SK-N-SH (cell line): ENCODE results near the gene SV2C. TPM values are rescaled to one million over a fixed set of nuclear protein-coding genes. Genes with fewer than 3 reads are reported as not detected.

ENCODE experiments used
- CTCF ChIA-PET: fragments of 300-600, 350-600 bp; formaldehyde crosslinking; extraction: SDS; loops from one replicate; lab custom pipeline; 2021; lab: Yijun Ruan, JAX
- POLR2A ChIA-PET: fragments of 350-600 bp; sonication (Branson Sonifier 250); formaldehyde crosslinking; extraction: SDS; loops from one replicate; lab custom pipeline; 2020; ENCODE audit warnings: antibody characterized with exemption, inconsistent platforms; lab: Yijun Ruan, JAX
- DNase-seq: peaks from one replicate; pipeline ENCODE4 v3.0.0; 2012
- H2AFZ ChIP-seq: fragments of 200-600 bp; sonication (generic); 2 replicates; pipeline ENCODE4 v1.8.1; 2016; ENCODE audit warnings: antibody characterized with exemption, mild to moderate bottlenecking, low read depth
- H3F3A ChIP-seq: fragments of 200-600 bp; sonication (generic); replicated peaks from 2 replicates; pipeline ENCODE3; 2016; ENCODE audit warnings: antibody characterized with exemption, mild to moderate bottlenecking; ENCODE audit not compliant: insufficient read depth
- H3K27ac ChIP-seq, 2 experiments: fragments of 200-500 bp in 1 of 2; fragments of 200-600 bp in 1 of 2; sonication (Bioruptor generic) in 1 of 2; sonication (generic), shearing (Covaris generic) in 1 of 2; 2 replicates each; pipeline versions ENCODE4 v1.5.1 to v1.6.1; 2014 to 2016; ENCODE audit warnings: low read depth in 2 of 2, inconsistent platforms in 1 of 2, low read length in 1 of 2, mild to moderate bottlenecking in 1 of 2, mixed read lengths in 1 of 2
- H3K27me3 ChIP-seq: fragments of 200-600 bp; sonication (generic), shearing (Covaris generic); 2 replicates; pipeline ENCODE4 v1.6.1; 2016; ENCODE audit warnings: mixed run types; ENCODE audit not compliant: insufficient read depth
- H3K36me3 ChIP-seq, 2 experiments: fragments of 200-500 bp in 1 of 2; fragments of 200-600 bp in 1 of 2; sonication (Bioruptor generic) in 1 of 2; sonication (generic) in 1 of 2; replicated peaks in 1 of 2; 2 replicates each; pipeline versions ENCODE3 to v1.5.1; 2014 to 2016; ENCODE audit warnings: low read length in 1 of 2, mild to moderate bottlenecking in 1 of 2; ENCODE audit not compliant: insufficient read depth in 2 of 2, control insufficient read depth in 1 of 2
- H3K4me1 ChIP-seq, 2 experiments: fragments of 200-500 bp in 1 of 2; fragments of 200-600 bp in 1 of 2; sonication (Bioruptor generic) in 1 of 2; sonication (generic), shearing (Covaris generic) in 1 of 2; 2 replicates each; pipeline versions ENCODE4 v1.5.1 to v1.6.1; 2014 to 2016; ENCODE audit warnings: low read depth in 1 of 2, low read length in 1 of 2, mixed run types in 1 of 2; ENCODE audit not compliant: insufficient read depth in 2 of 2, control insufficient read depth in 1 of 2
- H3K4me2 ChIP-seq: fragments of 200-600 bp; sonication (generic), shearing (Covaris generic); 2 replicates; pipeline ENCODE4 v1.6.1; 2017; ENCODE audit warnings: mixed run types
- H3K4me3 ChIP-seq, 2 experiments: fragments of 200-500 bp in 1 of 2; fragments of 200-600 bp in 1 of 2; sonication (Bioruptor generic) in 1 of 2; sonication (generic), shearing (Covaris generic) in 1 of 2; 2 replicates each; pipeline versions ENCODE4 v1.5.1 to v1.8.1; 2014 to 2016; ENCODE audit warnings: low read depth in 2 of 2, inconsistent platforms in 1 of 2, low read length in 1 of 2, mild to moderate bottlenecking in 1 of 2, mixed read lengths in 1 of 2, moderate library complexity in 1 of 2
- H3K79me2 ChIP-seq: fragments of 200-600 bp; sonication (generic); 2 replicates; pipeline ENCODE4 v1.8.1; 2017; ENCODE audit warnings: mild to moderate bottlenecking; ENCODE audit not compliant: insufficient read depth
- H3K9ac ChIP-seq: fragments of 200-600 bp; sonication (generic); 2 replicates; pipeline ENCODE4 v1.6.1; 2017; ENCODE audit warnings: mixed run types
- H3K9me2 ChIP-seq: fragments of 200-600 bp; sonication (generic); 2 replicates; pipeline ENCODE4 v1.6.1; 2017; ENCODE audit warnings: mixed run types
- H3K9me3 ChIP-seq: fragments of 200-600 bp; sonication (generic); 2 replicates; pipeline ENCODE4 v1.6.1; 2017; ENCODE audit warnings: mixed run types, mild to moderate bottlenecking, moderate library complexity
- H4K20me1 ChIP-seq: fragments of 200-600 bp; sonication (generic); 2 replicates; pipeline ENCODE4 v1.6.1; 2017; ENCODE audit warnings: mild to moderate bottlenecking, mixed run types; ENCODE audit not compliant: insufficient read depth
- ELF1 ChIP-seq: IDR thresholded peaks from 2 replicates; pipeline ENCODE4 v1.4.0; 2012
- FOSL2 ChIP-seq: IDR thresholded peaks from 2 replicates; pipeline ENCODE4 v1.4.0; 2012; ENCODE audit warnings: low read depth, mild to moderate bottlenecking, moderate library complexity, borderline replicate concordance
- FOXJ3 ChIP-seq: sonication (generic); formaldehyde crosslinking; IDR thresholded peaks from 2 replicates; pipeline ENCODE4 v1.5.1; 2020; ENCODE audit warnings: mild to moderate bottlenecking, missing genetic modification reagents
- FOXM1 ChIP-seq: IDR thresholded peaks from 2 replicates; pipeline ENCODE4 v1.4.0; 2012; ENCODE audit warnings: low read depth, mild to moderate bottlenecking
- GATA2 ChIP-seq: sonication (generic); formaldehyde crosslinking; IDR thresholded peaks from 2 replicates; pipeline ENCODE4 v1.5.0; 2020; ENCODE audit warnings: mild to moderate bottlenecking, missing genetic modification reagents
- RAD21 ChIP-seq: IDR thresholded peaks from 2 replicates; pipeline ENCODE4 v1.6.1; 2012; ENCODE audit warnings: mild to moderate bottlenecking, low read length
- TEAD4 ChIP-seq: IDR thresholded peaks from 2 replicates; pipeline ENCODE4 v1.4.0; 2012; ENCODE audit warnings: mild to moderate bottlenecking, borderline replicate concordance; ENCODE audit not compliant: insufficient read depth
- WGBS: methylation state at CpG from one replicate; pipeline ENCODE4 v1.1.6; 2017; ENCODE audit warnings: low lambda C conversion rate; 5-methylcytosine and 5-hydroxymethylcytosine counted together
- polyA plus RNA-seq, 3 experiments: library from polyadenylated mRNA; depleted of rRNA; stranded (reverse); fragments of >200 nt; gene quantifications; 2 replicates each; pipeline ENCODE4 v1.2.3, GENCODE V29; 2012
- TF ChIP-seq, protein P1 (sequence below): fragments of 150-350 bp; IDR thresholded peaks from 2 replicates; pipeline ENCODE4 v1.6.1; 2016; ENCODE audit warnings: mild to moderate bottlenecking, low read depth, low read length
- TF ChIP-seq, protein P2 (sequence below): IDR thresholded peaks from 2 replicates; pipeline ENCODE4 v1.6.1; 2012; ENCODE audit warnings: mild to moderate bottlenecking, low read depth, low read length, moderate library complexity
- TF ChIP-seq, protein P3 (sequence below): fragments of 200-600 bp; sonication (generic); IDR thresholded peaks from 2 replicates; pipeline ENCODE4 v1.6.1; 2017; ENCODE audit warnings: antibody characterized with exemption, mild to moderate bottlenecking, moderate library complexity
- TF ChIP-seq, protein P4 (sequence below): IDR thresholded peaks from 2 replicates; pipeline ENCODE4 v1.4.0; 2012; ENCODE audit warnings: low read depth, borderline replicate concordance

Gene SV2C
- polyA plus RNA-seq, 1 of the 3 experiments (the other 2 are of a cell fraction) = 0.05 TPM

DNA sequence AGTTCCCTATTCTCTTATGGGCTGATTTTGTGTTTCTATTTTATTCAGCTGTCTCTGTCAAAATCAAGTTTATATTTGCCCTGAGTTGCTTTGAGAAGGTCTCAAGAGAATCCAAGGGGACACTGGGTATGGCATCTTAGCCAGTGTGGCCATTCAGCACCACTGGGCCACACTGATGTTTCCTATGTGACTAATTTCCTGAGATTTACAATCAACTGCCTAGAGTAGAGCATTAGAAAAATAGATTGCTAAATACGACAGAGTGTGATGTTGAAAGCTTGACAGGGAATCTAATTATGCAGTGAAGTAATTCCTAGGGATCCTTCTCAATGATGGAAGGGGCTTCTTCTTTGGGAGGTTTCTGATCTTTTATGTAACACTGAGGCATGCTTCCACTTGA lies 141.7 kb downstream of the SV2C start:
- WGBS = 35% methylated on average over 1 of the region's 1 CpG
- Histone ChIP-seq H2AFZ (no peak overlapping the region), H3K9ac (no peak overlapping the region), H3K4me1 (peaks cover 0 to 13% of the 10 kb centered on the region in 2 experiments; a peak in 1 of 4 replicates), H3K4me3 (no peak overlapping the region), H3K4me2 (no peak overlapping the region), H3K27ac (no peak overlapping the region), H3K27me3 (no peaks in the 10 kb centered on the region), H3K9me3 (no peaks in the 10 kb centered on the region), H3F3A (no peaks in the 10 kb centered on the region), H3K9me2 (no peaks in the 10 kb centered on the region), H3K36me3 (no peaks in the 10 kb centered on the region), H3K79me2 (no peaks in the 10 kb centered on the region), H4K20me1 (no peaks in the 10 kb centered on the region)
- TF ChIP-seq, protein P1, sequence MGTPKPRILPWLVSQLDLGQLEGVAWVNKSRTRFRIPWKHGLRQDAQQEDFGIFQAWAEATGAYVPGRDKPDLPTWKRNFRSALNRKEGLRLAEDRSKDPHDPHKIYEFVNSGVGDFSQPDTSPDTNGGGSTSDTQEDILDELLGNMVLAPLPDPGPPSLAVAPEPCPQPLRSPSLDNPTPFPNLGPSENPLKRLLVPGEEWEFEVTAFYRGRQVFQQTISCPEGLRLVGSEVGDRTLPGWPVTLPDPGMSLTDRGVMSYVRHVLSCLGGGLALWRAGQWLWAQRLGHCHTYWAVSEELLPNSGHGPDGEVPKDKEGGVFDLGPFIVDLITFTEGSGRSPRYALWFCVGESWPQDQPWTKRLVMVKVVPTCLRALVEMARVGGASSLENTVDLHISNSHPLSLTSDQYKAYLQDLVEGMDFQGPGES = no peak
- TF ChIP-seq GATA2 (no peak), RAD21 (no peak), ELF1 (no peak)
- CTCF ChIA-PET = interaction anchor here (1.4 kb wide), 1 partner anchor 17 kb away, joined by 3 read pairs; no protein-coding TSS in a partner anchor
- no peak for DNase-seq
- POLR2A ChIA-PET = no interaction called here

DNA sequence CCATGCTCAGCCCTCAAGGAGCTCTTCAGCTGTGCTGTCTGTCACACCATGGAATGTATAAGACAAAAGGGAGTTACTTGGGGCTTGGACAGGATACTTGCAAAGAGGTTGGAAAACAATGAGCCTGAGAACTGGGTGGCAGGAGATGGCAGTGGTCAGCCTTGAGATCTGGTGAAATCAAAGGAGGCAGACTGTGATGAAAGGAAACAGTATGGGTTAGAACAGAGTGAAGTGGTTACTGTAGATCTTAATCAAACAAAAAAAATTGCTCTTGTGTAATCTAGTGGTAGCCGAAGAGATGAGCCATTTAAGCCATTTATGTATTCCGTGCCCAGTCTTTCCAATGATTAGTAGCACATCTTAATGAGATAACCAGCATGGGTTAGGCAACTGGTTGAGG lies 142.2 kb downstream of the SV2C start:
- ChIA-PET POLR2A (no interaction called here), CTCF (interaction anchor here (1.4 kb wide), 1 partner anchor 18 kb away, joined by 3 read pairs; no protein-coding TSS in a partner anchor)
- Histone ChIP-seq H2AFZ (no peak overlapping the region), H4K20me1 (no peaks in the 10 kb centered on the region), H3K27ac (no peak overlapping the region; a peak in 1 of 4 replicates), H3K27me3 (no peaks in the 10 kb centered on the region), H3K9me2 (no peaks in the 10 kb centered on the region), H3K4me2 (no peak overlapping the region), H3F3A (no peaks in the 10 kb centered on the region), H3K79me2 (no peaks in the 10 kb centered on the region), H3K36me3 (no peaks in the 10 kb centered on the region), H3K4me3 (no peak overlapping the region), H3K9me3 (no peaks in the 10 kb centered on the region), H3K4me1 (peaks cover 0 to 13% of the 10 kb centered on the region in 2 experiments; a peak in 1 of 4 replicates), H3K9ac (no peak overlapping the region)
- no peak for TF ChIP-seq TEAD4
- TF ChIP-seq FOXJ3 (CRISPR knock-in tag) = no peak
- no peak for TF ChIP-seq ELF1
- TF ChIP-seq, protein P2, sequence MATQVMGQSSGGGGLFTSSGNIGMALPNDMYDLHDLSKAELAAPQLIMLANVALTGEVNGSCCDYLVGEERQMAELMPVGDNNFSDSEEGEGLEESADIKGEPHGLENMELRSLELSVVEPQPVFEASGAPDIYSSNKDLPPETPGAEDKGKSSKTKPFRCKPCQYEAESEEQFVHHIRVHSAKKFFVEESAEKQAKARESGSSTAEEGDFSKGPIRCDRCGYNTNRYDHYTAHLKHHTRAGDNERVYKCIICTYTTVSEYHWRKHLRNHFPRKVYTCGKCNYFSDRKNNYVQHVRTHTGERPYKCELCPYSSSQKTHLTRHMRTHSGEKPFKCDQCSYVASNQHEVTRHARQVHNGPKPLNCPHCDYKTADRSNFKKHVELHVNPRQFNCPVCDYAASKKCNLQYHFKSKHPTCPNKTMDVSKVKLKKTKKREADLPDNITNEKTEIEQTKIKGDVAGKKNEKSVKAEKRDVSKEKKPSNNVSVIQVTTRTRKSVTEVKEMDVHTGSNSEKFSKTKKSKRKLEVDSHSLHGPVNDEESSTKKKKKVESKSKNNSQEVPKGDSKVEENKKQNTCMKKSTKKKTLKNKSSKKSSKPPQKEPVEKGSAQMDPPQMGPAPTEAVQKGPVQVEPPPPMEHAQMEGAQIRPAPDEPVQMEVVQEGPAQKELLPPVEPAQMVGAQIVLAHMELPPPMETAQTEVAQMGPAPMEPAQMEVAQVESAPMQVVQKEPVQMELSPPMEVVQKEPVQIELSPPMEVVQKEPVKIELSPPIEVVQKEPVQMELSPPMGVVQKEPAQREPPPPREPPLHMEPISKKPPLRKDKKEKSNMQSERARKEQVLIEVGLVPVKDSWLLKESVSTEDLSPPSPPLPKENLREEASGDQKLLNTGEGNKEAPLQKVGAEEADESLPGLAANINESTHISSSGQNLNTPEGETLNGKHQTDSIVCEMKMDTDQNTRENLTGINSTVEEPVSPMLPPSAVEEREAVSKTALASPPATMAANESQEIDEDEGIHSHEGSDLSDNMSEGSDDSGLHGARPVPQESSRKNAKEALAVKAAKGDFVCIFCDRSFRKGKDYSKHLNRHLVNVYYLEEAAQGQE = no peak
- TF ChIP-seq, protein P3, sequence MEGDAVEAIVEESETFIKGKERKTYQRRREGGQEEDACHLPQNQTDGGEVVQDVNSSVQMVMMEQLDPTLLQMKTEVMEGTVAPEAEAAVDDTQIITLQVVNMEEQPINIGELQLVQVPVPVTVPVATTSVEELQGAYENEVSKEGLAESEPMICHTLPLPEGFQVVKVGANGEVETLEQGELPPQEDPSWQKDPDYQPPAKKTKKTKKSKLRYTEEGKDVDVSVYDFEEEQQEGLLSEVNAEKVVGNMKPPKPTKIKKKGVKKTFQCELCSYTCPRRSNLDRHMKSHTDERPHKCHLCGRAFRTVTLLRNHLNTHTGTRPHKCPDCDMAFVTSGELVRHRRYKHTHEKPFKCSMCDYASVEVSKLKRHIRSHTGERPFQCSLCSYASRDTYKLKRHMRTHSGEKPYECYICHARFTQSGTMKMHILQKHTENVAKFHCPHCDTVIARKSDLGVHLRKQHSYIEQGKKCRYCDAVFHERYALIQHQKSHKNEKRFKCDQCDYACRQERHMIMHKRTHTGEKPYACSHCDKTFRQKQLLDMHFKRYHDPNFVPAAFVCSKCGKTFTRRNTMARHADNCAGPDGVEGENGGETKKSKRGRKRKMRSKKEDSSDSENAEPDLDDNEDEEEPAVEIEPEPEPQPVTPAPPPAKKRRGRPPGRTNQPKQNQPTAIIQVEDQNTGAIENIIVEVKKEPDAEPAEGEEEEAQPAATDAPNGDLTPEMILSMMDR = no peak
- TF ChIP-seq, protein P4, sequence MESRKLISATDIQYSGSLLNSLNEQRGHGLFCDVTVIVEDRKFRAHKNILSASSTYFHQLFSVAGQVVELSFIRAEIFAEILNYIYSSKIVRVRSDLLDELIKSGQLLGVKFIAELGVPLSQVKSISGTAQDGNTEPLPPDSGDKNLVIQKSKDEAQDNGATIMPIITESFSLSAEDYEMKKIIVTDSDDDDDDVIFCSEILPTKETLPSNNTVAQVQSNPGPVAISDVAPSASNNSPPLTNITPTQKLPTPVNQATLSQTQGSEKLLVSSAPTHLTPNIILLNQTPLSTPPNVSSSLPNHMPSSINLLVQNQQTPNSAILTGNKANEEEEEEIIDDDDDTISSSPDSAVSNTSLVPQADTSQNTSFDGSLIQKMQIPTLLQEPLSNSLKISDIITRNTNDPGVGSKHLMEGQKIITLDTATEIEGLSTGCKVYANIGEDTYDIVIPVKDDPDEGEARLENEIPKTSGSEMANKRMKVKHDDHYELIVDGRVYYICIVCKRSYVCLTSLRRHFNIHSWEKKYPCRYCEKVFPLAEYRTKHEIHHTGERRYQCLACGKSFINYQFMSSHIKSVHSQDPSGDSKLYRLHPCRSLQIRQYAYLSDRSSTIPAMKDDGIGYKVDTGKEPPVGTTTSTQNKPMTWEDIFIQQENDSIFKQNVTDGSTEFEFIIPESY = no peak
- TF ChIP-seq FOXM1 = no peak
- no peak for TF ChIP-seq FOSL2
- DNase-seq = no peak
- WGBS = 27% methylated on average over 2 of the region's 2 CpGs
